Nephron (organoid): Measurements from ENCODE around the gene PIH1D1.

Experiments
- H3K27ac Mint-ChIP-seq, 3 experiments: 2 replicates each; pipeline ENCODE4 v1.8.0; 2020; ENCODE audit warnings: mixed read lengths in 3 of 3, mild to moderate bottlenecking in 2 of 3, moderate library complexity in 1 of 3
- H3K27me3 Mint-ChIP-seq: 2 replicates; pipeline ENCODE4 v1.8.0; 2021; ENCODE audit warnings: low read depth, mild to moderate bottlenecking, moderate library complexity, mixed read lengths
- H3K36me3 Mint-ChIP-seq: 2 replicates; pipeline ENCODE4 v1.8.0; 2020; ENCODE audit warnings: low read depth, mixed read lengths
- H3K4me1 Mint-ChIP-seq: 2 replicates; pipeline ENCODE4 v1.8.0; 2020; ENCODE audit warnings: mixed read lengths
- H3K4me3 Mint-ChIP-seq, 3 experiments: 2 replicates each; pipeline ENCODE4 v1.8.0; 2020; ENCODE audit warnings: mild to moderate bottlenecking in 3 of 3, mixed read lengths in 3 of 3, moderate library complexity in 2 of 3
- H3K9me3 Mint-ChIP-seq: 2 replicates; pipeline ENCODE4 v1.8.0; 2020; ENCODE audit warnings: mixed read lengths
- CTCF ChIP-seq, 3 experiments: fragments of 200-600 bp; sonication (generic); IDR thresholded peaks; one replicate each; pipeline ENCODE4 v1.5.0; 2021; ENCODE audit warnings: antibody characterized with exemption in 3 of 3; ENCODE audit not compliant: unreplicated experiment in 3 of 3

The PIH1D1 gene

GRCh38 chr19:49496574-49497008, 45.0 kb upstream of the PIH1D1 start:
- H3K9me3 Mint-ChIP-seq, result no peaks in the 10 kb centered on the region
- TF ChIP-seq CTCF (IDR thresholded peaks at IDR 0.05; ENCODE audit: unreplicated experiment in 3 of 3), result no peak

DNA sequence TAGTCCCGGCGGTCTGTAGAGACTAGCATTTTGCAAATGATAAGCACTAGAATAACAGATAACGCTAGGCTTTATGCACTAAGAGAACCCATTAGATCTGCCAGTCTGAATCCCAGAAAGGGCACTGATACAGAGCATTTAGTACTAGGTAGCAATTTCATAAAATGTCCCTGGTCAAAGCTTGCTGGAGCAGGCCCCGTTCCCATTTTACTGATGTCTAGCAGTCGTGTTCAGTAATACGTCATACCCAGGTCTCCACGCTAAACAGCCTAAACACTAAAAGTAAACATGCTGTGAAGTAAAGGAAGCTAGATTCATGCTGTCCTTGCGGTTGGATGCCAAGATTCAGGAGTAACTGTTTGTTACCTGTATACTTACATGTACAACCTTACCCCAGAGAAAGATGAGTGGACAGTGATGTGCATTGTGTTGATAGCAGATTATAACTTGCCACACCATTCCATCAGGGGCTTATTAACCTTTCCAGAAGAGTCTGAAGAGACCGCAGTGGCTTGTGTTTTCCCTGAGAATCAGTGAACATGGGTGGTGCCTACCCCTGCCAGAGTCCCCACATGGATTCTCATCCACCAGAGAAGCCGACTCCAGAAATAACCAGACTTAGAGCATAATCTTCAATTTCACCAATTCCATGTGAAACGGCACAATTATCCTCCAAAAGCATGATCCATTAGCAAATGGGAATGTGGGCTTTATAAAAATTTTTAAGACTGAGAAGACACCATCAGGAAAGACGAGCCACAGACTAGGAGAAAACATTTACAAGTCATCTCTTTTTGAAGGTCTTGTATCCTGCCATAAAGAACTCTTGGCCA, 41.2 kb upstream of the PIH1D1 start:
- H3K4me3 Mint-ChIP-seq, result peak overlapping the region; percentile 19 to 59 (median 50)
- no peaks in the 10 kb centered on the region for H3K27me3 Mint-ChIP-seq
- H3K36me3 Mint-ChIP-seq, result peaks cover 59% of the 10 kb centered on the region
- no peaks in the 10 kb centered on the region for H3K9me3 Mint-ChIP-seq
- peaks cover 27% of the 10 kb centered on the region for H3K4me1 Mint-ChIP-seq
- no peak for TF ChIP-seq CTCF (IDR thresholded peaks at IDR 0.05; ENCODE audit: unreplicated experiment in 3 of 3)
- peak overlapping the region; percentile 80 to 87 (median 83) for H3K27ac Mint-ChIP-seq

More at GRCh38 chr19:49496574-49497008, 45.0 kb upstream of the PIH1D1 start:
- Mint-ChIP-seq H3K27ac (peak overlapping the region; percentile 93 to 98 (median 95)), H3K27me3 (no peaks in the 10 kb centered on the region), H3K4me1 (peaks cover 21% of the 10 kb centered on the region), H3K4me3 (peak overlapping the region; percentile 98 to 99 (median 98)), H3K36me3 (peaks cover 40% of the 10 kb centered on the region)

- TF ChIP-seq CTCF (IDR thresholded peaks at IDR 0.05; ENCODE audit: unreplicated experiment in 3 of 3), result no peak
- H3K27me3 Mint-ChIP-seq, result no peaks in the 10 kb centered on the region
- H3K27ac Mint-ChIP-seq, result peak overlapping the region; percentile 80 to 87 (median 83)
- H3K4me3 Mint-ChIP-seq, result peak overlapping the region in 2 of 3 experiments; percentile 56 to 59
- peaks cover 53% of the 10 kb centered on the region for H3K36me3 Mint-ChIP-seq
- peaks cover 20% of the 10 kb centered on the region for H3K4me1 Mint-ChIP-seq
- no peaks in the 10 kb centered on the region for H3K9me3 Mint-ChIP-seq
These were observed 40.4 kb upstream of the PIH1D1 start for GRCh38 chr19:49491804-49492572.

- Mint-ChIP-seq H3K27me3 (no peaks in the 10 kb centered on the region), H3K36me3 (peaks cover 50% of the 10 kb centered on the region), H3K27ac (peak overlapping the region in 1 of 3 experiments; percentile 87), H3K9me3 (no peaks in the 10 kb centered on the region), H3K4me1 (peaks cover 20% of the 10 kb centered on the region), H3K4me3 (peak overlapping the region; percentile 47 to 99 (median 62))
- TF ChIP-seq CTCF (IDR thresholded peaks at IDR 0.05; ENCODE audit: unreplicated experiment in 3 of 3), result no peak
These were observed 39.6 kb upstream of the PIH1D1 start for GRCh38 chr19:49491030-49491803.

- Mint-ChIP-seq H3K9me3 (no peaks in the 10 kb centered on the region), H3K36me3 (peaks cover 50% of the 10 kb centered on the region), H3K4me1 (peaks cover 20% of the 10 kb centered on the region), H3K4me3 (peak overlapping the region; percentile 97 to 99 (median 99)), H3K27me3 (no peaks in the 10 kb centered on the region), H3K27ac (peak overlapping the region in 1 of 3 experiments; percentile 53)
- TF ChIP-seq CTCF (IDR thresholded peaks at IDR 0.05; ENCODE audit: unreplicated experiment in 3 of 3), result no peak
These were observed 38.8 kb upstream of the PIH1D1 start for GRCh38 chr19:49490287-49491029.
